ENCODE measurements around the gene OR52E1. TPM values are rescaled to one million over a fixed set of nuclear protein-coding genes. Genes with fewer than 3 reads are reported as not detected.
A peak's percentile ranks its signal among the peaks of the same experiment; 100 is the strongest.

The OR52E1 gene
- total and polyA plus RNA-seq, 9 of the 15 experiments (the other 6 are each of a cell fraction or from before 2014, with no cell fraction given), result not detected

DNA sequence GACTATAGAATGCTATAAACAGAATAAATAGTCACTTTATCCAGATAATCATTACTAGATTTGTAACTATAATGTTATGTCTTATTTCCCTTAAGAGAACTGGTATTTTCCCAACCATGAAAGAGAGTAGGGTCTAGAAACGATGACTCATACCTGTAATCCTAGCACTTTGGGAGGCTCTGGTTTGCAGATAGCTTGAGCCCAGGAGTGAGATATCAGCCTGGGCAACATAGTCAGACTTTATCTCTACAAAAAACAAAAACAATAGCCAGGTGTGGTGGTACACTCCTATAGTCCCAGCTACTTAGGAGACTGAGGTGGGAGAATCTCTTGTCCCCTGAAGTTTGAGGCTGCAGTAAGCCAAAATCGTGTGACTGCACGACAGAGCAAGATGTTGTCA is 37.9 kb downstream of the OR52E1 start (continued):
- TF ChIP-seq, protein P1, sequence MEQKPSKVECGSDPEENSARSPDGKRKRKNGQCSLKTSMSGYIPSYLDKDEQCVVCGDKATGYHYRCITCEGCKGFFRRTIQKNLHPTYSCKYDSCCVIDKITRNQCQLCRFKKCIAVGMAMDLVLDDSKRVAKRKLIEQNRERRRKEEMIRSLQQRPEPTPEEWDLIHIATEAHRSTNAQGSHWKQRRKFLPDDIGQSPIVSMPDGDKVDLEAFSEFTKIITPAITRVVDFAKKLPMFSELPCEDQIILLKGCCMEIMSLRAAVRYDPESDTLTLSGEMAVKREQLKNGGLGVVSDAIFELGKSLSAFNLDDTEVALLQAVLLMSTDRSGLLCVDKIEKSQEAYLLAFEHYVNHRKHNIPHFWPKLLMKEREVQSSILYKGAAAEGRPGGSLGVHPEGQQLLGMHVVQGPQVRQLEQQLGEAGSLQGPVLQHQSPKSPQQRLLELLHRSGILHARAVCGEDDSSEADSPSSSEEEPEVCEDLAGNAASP (IDR thresholded peaks at IDR 0.05), result no peak
- TF ChIP-seq SETDB1 (IDR thresholded peaks at IDR 0.05; ENCODE audit: low read length) (no peak), JUN (IDR thresholded peaks at IDR 0.05; ENCODE audit: borderline replicate concordance, low read depth, low read length) (peak; percentile 78), JUN (CRISPR knock-in tag; IDR thresholded peaks at IDR 0.05; ENCODE audit: borderline replicate concordance) (no peak), YBX1 (IDR thresholded peaks at IDR 0.05) (no peak), IRF2 (CRISPR knock-in tag; IDR thresholded peaks at IDR 0.05) (no peak), TRIM24 (IDR thresholded peaks at IDR 0.05) (peak; percentile 28 to 75; a peak in 3 of 4 replicates), ZEB2 (IDR thresholded peaks at IDR 0.05) (peak; percentile 86), ZKSCAN3 (CRISPR knock-in tag; IDR thresholded peaks at IDR 0.05) (no peak), ZNF316 (IDR thresholded peaks at IDR 0.05) (peak; percentile 58), ZNF644 (tag; IDR thresholded peaks at IDR 0.05; ENCODE audit: low read depth) (no peak), ERF (CRISPR knock-in tag; IDR thresholded peaks at IDR 0.05) (no peak), ZNF445 (CRISPR knock-in tag; IDR thresholded peaks at IDR 0.05; ENCODE audit: low read depth) (no peak), MAFG (tag; conservative IDR thresholded peaks at IDR 0.05) (0 out of 2 replicates have a peak, but pooled peaks have one; percentile 15), RBM14 (IDR thresholded peaks at IDR 0.05; ENCODE audit: borderline replicate concordance, insufficient read depth, low read depth, low read length) (no peak), CBFA2T3 (IDR thresholded peaks at IDR 0.05) (peak; percentile 89), CBX2 (IDR thresholded peaks at IDR 0.05; ENCODE audit: insufficient read depth, low read length, poor library complexity, severe bottlenecking) (no peak), IFI16 (CRISPR knock-in tag; IDR thresholded peaks at IDR 0.05) (no peak), SMARCE1 (IDR thresholded peaks at IDR 0.05) (peak; percentile 75), GATAD2A (IDR thresholded peaks at IDR 0.05) (0 out of 2 replicates have a peak, but pooled peaks have one; percentile 18), GABPB2 (CRISPR knock-in tag; conservative IDR thresholded peaks at IDR 0.05) (no peak)
- TF ChIP-seq, protein P2, sequence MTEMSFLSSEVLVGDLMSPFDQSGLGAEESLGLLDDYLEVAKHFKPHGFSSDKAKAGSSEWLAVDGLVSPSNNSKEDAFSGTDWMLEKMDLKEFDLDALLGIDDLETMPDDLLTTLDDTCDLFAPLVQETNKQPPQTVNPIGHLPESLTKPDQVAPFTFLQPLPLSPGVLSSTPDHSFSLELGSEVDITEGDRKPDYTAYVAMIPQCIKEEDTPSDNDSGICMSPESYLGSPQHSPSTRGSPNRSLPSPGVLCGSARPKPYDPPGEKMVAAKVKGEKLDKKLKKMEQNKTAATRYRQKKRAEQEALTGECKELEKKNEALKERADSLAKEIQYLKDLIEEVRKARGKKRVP (CRISPR knock-in tag; IDR thresholded peaks at IDR 0.05), result no peak
- TF ChIP-seq, protein P3, sequence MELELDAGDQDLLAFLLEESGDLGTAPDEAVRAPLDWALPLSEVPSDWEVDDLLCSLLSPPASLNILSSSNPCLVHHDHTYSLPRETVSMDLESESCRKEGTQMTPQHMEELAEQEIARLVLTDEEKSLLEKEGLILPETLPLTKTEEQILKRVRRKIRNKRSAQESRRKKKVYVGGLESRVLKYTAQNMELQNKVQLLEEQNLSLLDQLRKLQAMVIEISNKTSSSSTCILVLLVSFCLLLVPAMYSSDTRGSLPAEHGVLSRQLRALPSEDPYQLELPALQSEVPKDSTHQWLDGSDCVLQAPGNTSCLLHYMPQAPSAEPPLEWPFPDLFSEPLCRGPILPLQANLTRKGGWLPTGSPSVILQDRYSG (tag; conservative IDR thresholded peaks at IDR 0.05; ENCODE audit: low read depth), result no peak
- TF ChIP-seq, protein P4, sequence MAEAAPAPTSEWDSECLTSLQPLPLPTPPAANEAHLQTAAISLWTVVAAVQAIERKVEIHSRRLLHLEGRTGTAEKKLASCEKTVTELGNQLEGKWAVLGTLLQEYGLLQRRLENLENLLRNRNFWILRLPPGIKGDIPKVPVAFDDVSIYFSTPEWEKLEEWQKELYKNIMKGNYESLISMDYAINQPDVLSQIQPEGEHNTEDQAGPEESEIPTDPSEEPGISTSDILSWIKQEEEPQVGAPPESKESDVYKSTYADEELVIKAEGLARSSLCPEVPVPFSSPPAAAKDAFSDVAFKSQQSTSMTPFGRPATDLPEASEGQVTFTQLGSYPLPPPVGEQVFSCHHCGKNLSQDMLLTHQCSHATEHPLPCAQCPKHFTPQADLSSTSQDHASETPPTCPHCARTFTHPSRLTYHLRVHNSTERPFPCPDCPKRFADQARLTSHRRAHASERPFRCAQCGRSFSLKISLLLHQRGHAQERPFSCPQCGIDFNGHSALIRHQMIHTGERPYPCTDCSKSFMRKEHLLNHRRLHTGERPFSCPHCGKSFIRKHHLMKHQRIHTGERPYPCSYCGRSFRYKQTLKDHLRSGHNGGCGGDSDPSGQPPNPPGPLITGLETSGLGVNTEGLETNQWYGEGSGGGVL (CRISPR knock-in tag; IDR thresholded peaks at IDR 0.05), result no peak
- TF ChIP-seq, protein P5, sequence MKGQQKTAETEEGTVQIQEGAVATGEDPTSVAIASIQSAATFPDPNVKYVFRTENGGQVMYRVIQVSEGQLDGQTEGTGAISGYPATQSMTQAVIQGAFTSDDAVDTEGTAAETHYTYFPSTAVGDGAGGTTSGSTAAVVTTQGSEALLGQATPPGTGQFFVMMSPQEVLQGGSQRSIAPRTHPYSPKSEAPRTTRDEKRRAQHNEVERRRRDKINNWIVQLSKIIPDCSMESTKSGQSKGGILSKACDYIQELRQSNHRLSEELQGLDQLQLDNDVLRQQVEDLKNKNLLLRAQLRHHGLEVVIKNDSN (CRISPR knock-in tag; IDR thresholded peaks at IDR 0.05), result no peak
